ENCODE data around the gene SCN4B. TPM values are rescaled to one million over a fixed set of nuclear protein-coding genes. Genes with fewer than 3 reads are reported as not detected.

SCN4B gene
- total RNA-seq, 1 experiment from 2014 or later: not detected

DNA sequence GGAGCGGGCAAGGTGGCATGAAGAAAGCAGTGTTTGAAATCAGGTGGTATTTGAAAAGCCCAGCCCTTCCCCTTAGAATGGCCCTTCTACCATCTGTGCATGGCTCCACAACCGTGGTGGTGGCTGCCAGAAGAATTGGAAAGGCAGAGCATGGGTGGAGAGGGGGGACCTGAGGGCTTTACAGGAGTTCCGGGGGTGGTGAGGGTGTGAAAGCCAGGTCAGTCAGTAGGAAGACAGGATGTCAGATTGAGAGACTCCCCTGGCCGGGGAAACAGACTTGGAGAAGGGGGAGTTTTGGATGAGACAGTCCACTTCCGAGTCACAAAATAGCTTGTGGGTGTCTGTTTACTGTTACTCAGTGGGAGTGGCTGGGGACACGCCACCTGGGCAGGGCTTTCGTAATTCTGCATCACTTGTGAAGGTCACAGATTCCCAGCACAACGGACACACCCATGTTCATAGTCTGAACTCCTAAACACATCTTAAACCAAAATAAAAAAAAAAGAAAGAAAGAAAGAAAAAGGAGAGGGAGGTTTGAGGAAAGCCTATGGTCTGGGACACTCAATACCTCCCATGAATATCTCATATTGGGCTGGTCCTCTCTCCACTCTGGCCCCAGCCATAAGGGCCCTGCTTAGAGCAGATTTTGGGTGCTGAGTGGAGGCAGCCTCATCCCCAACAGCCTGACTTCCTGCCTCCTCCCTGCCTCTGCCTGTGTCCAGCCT lies 41.4 kb downstream of the SCN4B start:
- Histone ChIP-seq H3K9ac (ENCODE audit: low read length) (no peak overlapping the region), H3K79me2 (ENCODE audit: low read length) (no peaks in the 10 kb centered on the region), H3K36me3 (ENCODE audit: insufficient read depth, low read length) (no peaks in the 10 kb centered on the region), H4K20me1 (ENCODE audit: insufficient read depth, low read depth, low read length) (no peaks in the 10 kb centered on the region), H3K9me3 (ENCODE audit: low read length) (no peaks in the 10 kb centered on the region), H2AFZ (ENCODE audit: low read length) (no peak overlapping the region), H3K4me3 (ENCODE audit: low read length) (no peak overlapping the region), H3K27me3 (ENCODE audit: low read length) (no peaks in the 10 kb centered on the region), H3K4me2 (ENCODE audit: low read depth, low read length, poor library complexity, severe bottlenecking) (no peak overlapping the region), H3K27ac (ENCODE audit: low read length) (no peak overlapping the region), H3K9me2 (replicated peaks; ENCODE audit: insufficient read depth, low read length) (no peaks in the 10 kb centered on the region), H3K4me1 (ENCODE audit: low read length) (no peaks in the 10 kb centered on the region)
- DNase-seq: no peak

DNA sequence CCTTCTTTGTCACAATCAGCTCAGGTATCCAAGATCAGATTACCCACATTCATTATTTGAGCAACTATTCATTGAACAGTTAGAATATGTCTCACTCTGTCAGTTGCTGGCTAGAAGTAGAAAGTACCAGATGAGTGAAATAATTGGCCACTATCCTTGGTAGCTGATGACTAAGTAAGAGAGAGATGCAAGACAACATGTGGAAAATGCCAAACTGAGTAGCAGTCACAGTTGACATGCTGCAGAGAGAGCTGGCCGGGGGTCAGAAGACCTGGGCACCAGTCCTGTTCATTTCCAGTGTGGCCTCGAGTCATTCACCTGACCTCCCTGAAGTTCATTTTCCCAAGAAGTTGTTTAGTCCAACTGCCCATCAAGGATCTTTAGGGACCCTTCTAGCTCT lies 43.4 kb downstream of the SCN4B start:
- no peaks in the 10 kb centered on the region for H3K9me3 ChIP-seq (ENCODE audit: low read length)
- no peaks in the 10 kb centered on the region for H3K27me3 ChIP-seq (ENCODE audit: low read length)

DNA sequence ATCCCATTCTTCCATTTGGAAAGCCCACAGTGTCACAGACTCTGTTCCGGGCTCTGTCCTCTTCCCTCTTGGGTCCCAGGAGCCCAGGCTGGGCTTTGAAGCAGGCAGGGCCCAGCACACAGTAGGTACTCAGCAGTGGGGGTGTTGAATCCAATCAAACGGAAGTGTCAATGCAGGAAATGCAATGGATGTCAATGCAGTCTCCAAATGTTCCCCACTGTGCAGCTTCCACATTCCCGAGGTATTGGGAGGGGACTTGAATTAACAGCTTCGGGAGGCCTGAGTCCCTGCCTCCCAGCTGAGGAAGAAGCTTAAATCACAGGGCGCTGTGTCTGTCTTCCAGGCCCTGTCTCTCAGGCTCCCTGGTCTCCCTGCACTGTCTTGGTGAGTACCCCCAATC lies 44.1 kb downstream of the SCN4B start:
- H2AFZ ChIP-seq (ENCODE audit: low read length): no peak overlapping the region
- no peaks in the 10 kb centered on the region for H3K27me3 ChIP-seq (ENCODE audit: low read length)
- H3K4me2 ChIP-seq (ENCODE audit: low read depth, low read length, poor library complexity, severe bottlenecking): no peak overlapping the region

More for the DNA sequence above, 43.4 kb downstream of the SCN4B start:
- Histone ChIP-seq H3K9ac (ENCODE audit: low read length) (no peak overlapping the region), H3K4me2 (ENCODE audit: low read depth, low read length, poor library complexity, severe bottlenecking) (no peak overlapping the region), H3K9me2 (replicated peaks; ENCODE audit: insufficient read depth, low read length) (no peaks in the 10 kb centered on the region), H3K4me1 (ENCODE audit: low read length) (0 out of 2 replicates have a peak, but pooled peaks cover 3% of the 10 kb centered on the region), H3K79me2 (ENCODE audit: low read length) (no peaks in the 10 kb centered on the region), H3K27ac (ENCODE audit: low read length) (no peak overlapping the region), H2AFZ (ENCODE audit: low read length) (no peak overlapping the region), H3K4me3 (ENCODE audit: low read length) (no peak overlapping the region), H4K20me1 (ENCODE audit: insufficient read depth, low read depth, low read length) (no peaks in the 10 kb centered on the region), H3K36me3 (ENCODE audit: insufficient read depth, low read length) (no peaks in the 10 kb centered on the region)
- DNase-seq: no peak

DNA sequence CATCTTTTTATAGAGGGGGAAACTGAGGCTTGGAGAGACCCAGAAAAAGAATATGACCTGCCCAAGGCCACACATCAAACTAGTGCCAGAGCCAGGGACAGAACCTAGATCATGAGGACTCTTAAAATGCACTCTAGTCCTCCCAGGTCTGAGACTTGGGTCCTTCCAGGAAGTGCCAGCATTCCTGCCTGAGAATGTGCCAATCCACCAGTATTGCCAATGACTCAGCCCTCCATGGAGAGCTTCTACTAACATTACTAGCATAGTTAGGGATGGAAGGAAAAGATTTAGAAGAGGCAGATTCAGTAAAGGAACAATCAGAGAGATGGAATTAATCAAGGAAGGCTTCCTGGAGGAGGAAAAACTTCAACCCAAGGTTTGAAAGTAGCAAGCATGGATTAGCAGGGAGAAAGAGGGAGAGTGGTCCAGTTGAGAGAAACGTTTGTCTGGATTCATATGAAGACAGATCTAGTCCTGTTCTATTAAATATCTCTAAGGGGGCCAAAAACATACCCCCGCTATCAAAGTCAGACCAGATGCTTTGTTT lies 45.8 kb downstream of the SCN4B start:
- no peaks in the 10 kb centered on the region for H3K9me3 ChIP-seq (ENCODE audit: low read length)
- H2AFZ ChIP-seq (ENCODE audit: low read length): no peak overlapping the region
- no peak overlapping the region for H3K27ac ChIP-seq (ENCODE audit: low read length)
- no peaks in the 10 kb centered on the region for H3K79me2 ChIP-seq (ENCODE audit: low read length)
- no peak for DNase-seq
- H3K9ac ChIP-seq (ENCODE audit: low read length): no peak overlapping the region
- H3K36me3 ChIP-seq (ENCODE audit: insufficient read depth, low read length): no peaks in the 10 kb centered on the region
- H4K20me1 ChIP-seq (ENCODE audit: insufficient read depth, low read depth, low read length): no peaks in the 10 kb centered on the region
- H3K4me1 ChIP-seq (ENCODE audit: low read length): 0 out of 2 replicates have a peak, but pooled peaks cover 3% of the 10 kb centered on the region
- no peaks in the 10 kb centered on the region for H3K27me3 ChIP-seq (ENCODE audit: low read length)
- H3K4me3 ChIP-seq (ENCODE audit: low read length): no peak overlapping the region
- no peak overlapping the region for H3K4me2 ChIP-seq (ENCODE audit: low read depth, low read length, poor library complexity, severe bottlenecking)
- no peaks in the 10 kb centered on the region for H3K9me2 ChIP-seq (replicated peaks; ENCODE audit: insufficient read depth, low read length)

More for the DNA sequence above, 44.1 kb downstream of the SCN4B start:
- Histone ChIP-seq H3K27ac (ENCODE audit: low read length) (no peak overlapping the region), H3K79me2 (ENCODE audit: low read length) (no peaks in the 10 kb centered on the region), H4K20me1 (ENCODE audit: insufficient read depth, low read depth, low read length) (no peaks in the 10 kb centered on the region), H3K9me2 (replicated peaks; ENCODE audit: insufficient read depth, low read length) (no peaks in the 10 kb centered on the region), H3K9ac (ENCODE audit: low read length) (no peak overlapping the region), H3K4me3 (ENCODE audit: low read length) (no peak overlapping the region), H3K36me3 (ENCODE audit: insufficient read depth, low read length) (no peaks in the 10 kb centered on the region), H3K9me3 (ENCODE audit: low read length) (no peaks in the 10 kb centered on the region), H3K4me1 (ENCODE audit: low read length) (0 out of 2 replicates have a peak, but pooled peaks cover 3% of the 10 kb centered on the region)
- no peak for DNase-seq

- no peak overlapping the region for H2AFZ ChIP-seq (ENCODE audit: low read length)
- H3K9me2 ChIP-seq (replicated peaks; ENCODE audit: insufficient read depth, low read length): no peaks in the 10 kb centered on the region
- H3K4me2 ChIP-seq (ENCODE audit: low read depth, low read length, poor library complexity, severe bottlenecking): no peak overlapping the region
- no peaks in the 10 kb centered on the region for H3K9me3 ChIP-seq (ENCODE audit: low read length)
- H3K9ac ChIP-seq (ENCODE audit: low read length): no peak overlapping the region
- H3K4me1 ChIP-seq (ENCODE audit: low read length): 0 out of 2 replicates have a peak, but pooled peaks cover 3% of the 10 kb centered on the region
- no peaks in the 10 kb centered on the region for H3K27me3 ChIP-seq (ENCODE audit: low read length)
- no peak overlapping the region for H3K27ac ChIP-seq (ENCODE audit: low read length)
- H4K20me1 ChIP-seq (ENCODE audit: insufficient read depth, low read depth, low read length): no peaks in the 10 kb centered on the region
- no peak for DNase-seq
- no peaks in the 10 kb centered on the region for H3K79me2 ChIP-seq (ENCODE audit: low read length)
- no peaks in the 10 kb centered on the region for H3K36me3 ChIP-seq (ENCODE audit: insufficient read depth, low read length)
- H3K4me3 ChIP-seq (ENCODE audit: low read length): no peak overlapping the region
Measured at GRCh38 chr11:118105657-118106305, 46.8 kb downstream of the SCN4B start.

GRCh38 chr11:118104491-118104890 lies 48.1 kb downstream of the SCN4B start:
- Histone ChIP-seq H3K9me3 (ENCODE audit: low read length) (no peaks in the 10 kb centered on the region), H3K36me3 (ENCODE audit: insufficient read depth, low read length) (no peaks in the 10 kb centered on the region), H3K9me2 (replicated peaks; ENCODE audit: insufficient read depth, low read length) (no peaks in the 10 kb centered on the region), H3K4me2 (ENCODE audit: low read depth, low read length, poor library complexity, severe bottlenecking) (no peak overlapping the region), H4K20me1 (ENCODE audit: insufficient read depth, low read depth, low read length) (no peaks in the 10 kb centered on the region), H3K4me1 (ENCODE audit: low read length) (0 out of 2 replicates have a peak, but pooled peaks cover 3% of the 10 kb centered on the region), H3K9ac (ENCODE audit: low read length) (no peak overlapping the region), H3K4me3 (ENCODE audit: low read length) (no peak overlapping the region), H3K79me2 (ENCODE audit: low read length) (no peaks in the 10 kb centered on the region), H3K27me3 (ENCODE audit: low read length) (no peaks in the 10 kb centered on the region), H3K27ac (ENCODE audit: low read length) (no peak overlapping the region), H2AFZ (ENCODE audit: low read length) (no peak overlapping the region)
- no peak for DNase-seq

DNA sequence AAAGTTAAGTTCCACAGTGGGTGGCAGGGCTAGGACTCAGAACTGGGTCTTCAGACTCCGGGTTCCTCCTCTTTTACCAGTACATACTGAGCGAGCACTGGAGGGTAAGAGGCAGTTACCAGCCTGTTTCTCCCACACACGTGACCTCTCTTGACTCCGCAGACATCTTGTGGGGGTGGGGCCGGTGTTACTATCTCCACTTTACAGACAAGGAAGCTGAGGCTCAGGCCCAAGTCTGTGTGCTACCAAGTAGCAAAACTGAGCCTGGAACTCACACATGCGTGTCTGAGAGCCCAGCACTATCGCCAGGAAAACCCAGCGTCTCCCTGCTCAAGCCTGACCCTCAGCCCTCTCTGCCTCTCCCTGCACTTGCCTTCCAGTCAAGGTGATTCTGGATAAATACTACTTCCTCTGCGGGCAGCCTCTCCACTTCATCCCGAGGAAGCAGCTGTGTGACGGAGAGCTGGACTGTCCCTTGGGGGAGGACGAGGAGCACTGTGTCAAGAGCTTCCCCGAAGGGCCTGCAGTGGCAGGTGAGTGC lies 49.8 kb downstream of the SCN4B start:
- no peak overlapping the region for H3K4me3 ChIP-seq (ENCODE audit: low read length)
- DNase-seq: no peak
- H3K27ac ChIP-seq (ENCODE audit: low read length): no peak overlapping the region
- H3K79me2 ChIP-seq (ENCODE audit: low read length): no peaks in the 10 kb centered on the region
- H4K20me1 ChIP-seq (ENCODE audit: insufficient read depth, low read depth, low read length): no peaks in the 10 kb centered on the region
- H3K27me3 ChIP-seq (ENCODE audit: low read length): no peaks in the 10 kb centered on the region
- no peak overlapping the region for H3K9ac ChIP-seq (ENCODE audit: low read length)
- no peak overlapping the region for H2AFZ ChIP-seq (ENCODE audit: low read length)
- H3K9me3 ChIP-seq (ENCODE audit: low read length): no peaks in the 10 kb centered on the region
- H3K36me3 ChIP-seq (ENCODE audit: insufficient read depth, low read length): no peaks in the 10 kb centered on the region
- H3K4me1 ChIP-seq (ENCODE audit: low read length): 0 out of 2 replicates have a peak, but pooled peaks cover 3% of the 10 kb centered on the region
- H3K4me2 ChIP-seq (ENCODE audit: low read depth, low read length, poor library complexity, severe bottlenecking): no peak overlapping the region
- H3K9me2 ChIP-seq (replicated peaks; ENCODE audit: insufficient read depth, low read length): no peaks in the 10 kb centered on the region

DNA sequence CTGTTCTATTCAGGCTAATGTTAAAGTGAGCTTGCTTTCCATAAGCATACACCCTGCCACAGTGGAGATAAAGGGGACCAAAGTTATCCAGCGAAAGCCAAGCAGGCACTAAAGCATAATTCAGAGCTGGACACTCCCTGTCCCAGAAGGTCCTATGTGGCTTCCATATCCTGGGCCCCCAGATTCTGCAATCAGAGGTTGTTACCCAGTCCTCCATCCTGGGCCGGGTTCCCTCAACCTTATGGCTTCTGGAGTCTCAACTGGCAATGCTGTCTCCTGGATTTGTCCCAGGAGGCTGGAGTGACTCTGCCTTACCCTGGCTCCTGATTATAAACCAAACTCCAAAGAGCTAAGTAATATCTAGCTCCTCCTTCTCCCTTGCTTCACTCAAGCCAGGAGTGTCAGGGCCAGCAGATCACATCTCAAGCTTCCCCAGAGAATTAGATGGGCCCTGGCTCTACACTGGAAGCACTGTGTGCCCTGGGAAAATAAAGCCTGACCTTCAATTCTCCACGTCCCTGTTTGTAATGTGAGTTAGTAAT lies 51.9 kb downstream of the SCN4B start:
- 0 out of 2 replicates have a peak, but pooled peaks cover 3% of the 10 kb centered on the region for H3K4me1 ChIP-seq (ENCODE audit: low read length)
- H3K27ac ChIP-seq (ENCODE audit: low read length): no peak overlapping the region
- H3K4me2 ChIP-seq (ENCODE audit: low read depth, low read length, poor library complexity, severe bottlenecking): no peak overlapping the region
- H3K9ac ChIP-seq (ENCODE audit: low read length): no peak overlapping the region
- no peak overlapping the region for H2AFZ ChIP-seq (ENCODE audit: low read length)
- no peak for DNase-seq
- no peaks in the 10 kb centered on the region for H3K79me2 ChIP-seq (ENCODE audit: low read length)
- H3K27me3 ChIP-seq (ENCODE audit: low read length): no peaks in the 10 kb centered on the region
- H3K9me3 ChIP-seq (ENCODE audit: low read length): no peaks in the 10 kb centered on the region
- no peak overlapping the region for H3K4me3 ChIP-seq (ENCODE audit: low read length)
- no peaks in the 10 kb centered on the region for H4K20me1 ChIP-seq (ENCODE audit: insufficient read depth, low read depth, low read length)
- no peaks in the 10 kb centered on the region for H3K36me3 ChIP-seq (ENCODE audit: insufficient read depth, low read length)
- H3K9me2 ChIP-seq (replicated peaks; ENCODE audit: insufficient read depth, low read length): no peaks in the 10 kb centered on the region

Measured in Karpas-422 (cell line).